KMS-11 (cell line): ENCODE results near the gene SSNA1.

Source experiments
- H2AFZ ChIP-seq: fragments of 200-600 bp; sonication (generic); 2 replicates; pipeline ENCODE4 v1.6.1; 2016; ENCODE audit warnings: antibody characterized with exemption, mixed run types, low read depth
- H3K27ac ChIP-seq: fragments of 200-600 bp; sonication (generic); 2 replicates; pipeline ENCODE4 v1.6.1; 2016; ENCODE audit warnings: mild to moderate bottlenecking, mixed run types
- H3K27me3 ChIP-seq: fragments of 200-600 bp; sonication (generic); 2 replicates; pipeline ENCODE4 v1.6.1; 2017; ENCODE audit warnings: mild to moderate bottlenecking, low read depth, mixed run types, moderate library complexity; ENCODE audit not compliant: insufficient read depth
- H3K36me3 ChIP-seq: fragments of 200-600 bp; sonication (generic); 2 replicates; pipeline ENCODE4 v1.6.1; 2017; ENCODE audit warnings: mild to moderate bottlenecking, mixed run types; ENCODE audit not compliant: insufficient read depth
- H3K4me1 ChIP-seq: fragments of 200-600 bp; sonication (generic); 2 replicates; pipeline ENCODE4 v1.6.1; 2016; ENCODE audit warnings: mild to moderate bottlenecking, low read depth, mixed run types; ENCODE audit not compliant: poor library complexity, severe bottlenecking
- H3K4me2 ChIP-seq: fragments of 200-600 bp; sonication (generic); 2 replicates; pipeline ENCODE4 v1.7.0; 2016; ENCODE audit warnings: mild to moderate bottlenecking, mixed run types
- H3K4me3 ChIP-seq: fragments of 200-600 bp; sonication (generic); IDR thresholded peaks from 2 replicates; pipeline ENCODE4 v1.6.1; 2017; ENCODE audit warnings: low read depth, low read length, mixed read lengths; ENCODE audit not compliant: insufficient read depth
- H3K79me2 ChIP-seq: fragments of 200-600 bp; sonication (generic); 2 replicates; pipeline ENCODE4 v1.6.1; 2016; ENCODE audit warnings: low read depth, mixed run types; ENCODE audit not compliant: insufficient read depth
- H3K9ac ChIP-seq: fragments of 200-600 bp; sonication (generic); 2 replicates; pipeline ENCODE4 v1.6.1; 2016; ENCODE audit warnings: mild to moderate bottlenecking, mixed run types
- H4K20me1 ChIP-seq: fragments of 200-600 bp; sonication (generic); 2 replicates; pipeline ENCODE4 v1.6.1; 2016; ENCODE audit warnings: mild to moderate bottlenecking, mixed run types; ENCODE audit not compliant: insufficient read depth
- TF ChIP-seq, protein P1 (sequence below): fragments of 200-600 bp; sonication (generic); conservative IDR thresholded peaks from 2 replicates; pipeline ENCODE4 v1.6.1; 2017; ENCODE audit warnings: low read depth, mild to moderate bottlenecking, antibody characterized with exemption, low read length, moderate library complexity, mixed read lengths

SSNA1 gene

DNA sequence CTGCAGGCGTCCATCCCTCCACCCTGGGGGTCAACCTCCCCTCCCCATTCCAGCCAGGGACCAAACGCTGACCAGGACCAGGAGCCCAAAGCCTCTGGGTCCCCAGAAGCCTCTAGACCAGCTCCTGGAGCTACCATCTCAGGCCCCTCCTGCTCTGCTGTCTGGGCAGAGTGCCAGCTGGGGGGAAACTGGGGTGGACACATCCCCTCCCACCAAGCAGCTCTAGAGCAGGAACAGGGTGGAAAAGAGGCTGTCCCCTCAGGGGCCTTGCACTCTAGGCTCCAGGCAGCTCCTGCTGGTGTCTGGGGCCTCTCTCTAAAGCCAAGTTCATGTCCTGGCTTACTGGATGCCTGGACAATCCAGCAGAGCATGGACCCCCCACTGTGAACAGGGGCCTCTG, 4.4 kb downstream of the SSNA1 start:
- Histone ChIP-seq H2AFZ (no peak overlapping the region), H3K4me1 (peaks cover 11% of the 10 kb centered on the region), H3K27ac (no peak overlapping the region), H3K79me2 (peaks cover 15% of the 10 kb centered on the region), H3K4me2 (no peak overlapping the region), H3K36me3 (no peaks in the 10 kb centered on the region), H3K9ac (no peak overlapping the region), H4K20me1 (no peaks in the 10 kb centered on the region), H3K27me3 (no peaks in the 10 kb centered on the region), H3K4me3 (no peak overlapping the region)
- TF ChIP-seq, protein P1, sequence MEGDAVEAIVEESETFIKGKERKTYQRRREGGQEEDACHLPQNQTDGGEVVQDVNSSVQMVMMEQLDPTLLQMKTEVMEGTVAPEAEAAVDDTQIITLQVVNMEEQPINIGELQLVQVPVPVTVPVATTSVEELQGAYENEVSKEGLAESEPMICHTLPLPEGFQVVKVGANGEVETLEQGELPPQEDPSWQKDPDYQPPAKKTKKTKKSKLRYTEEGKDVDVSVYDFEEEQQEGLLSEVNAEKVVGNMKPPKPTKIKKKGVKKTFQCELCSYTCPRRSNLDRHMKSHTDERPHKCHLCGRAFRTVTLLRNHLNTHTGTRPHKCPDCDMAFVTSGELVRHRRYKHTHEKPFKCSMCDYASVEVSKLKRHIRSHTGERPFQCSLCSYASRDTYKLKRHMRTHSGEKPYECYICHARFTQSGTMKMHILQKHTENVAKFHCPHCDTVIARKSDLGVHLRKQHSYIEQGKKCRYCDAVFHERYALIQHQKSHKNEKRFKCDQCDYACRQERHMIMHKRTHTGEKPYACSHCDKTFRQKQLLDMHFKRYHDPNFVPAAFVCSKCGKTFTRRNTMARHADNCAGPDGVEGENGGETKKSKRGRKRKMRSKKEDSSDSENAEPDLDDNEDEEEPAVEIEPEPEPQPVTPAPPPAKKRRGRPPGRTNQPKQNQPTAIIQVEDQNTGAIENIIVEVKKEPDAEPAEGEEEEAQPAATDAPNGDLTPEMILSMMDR = no peak

DNA sequence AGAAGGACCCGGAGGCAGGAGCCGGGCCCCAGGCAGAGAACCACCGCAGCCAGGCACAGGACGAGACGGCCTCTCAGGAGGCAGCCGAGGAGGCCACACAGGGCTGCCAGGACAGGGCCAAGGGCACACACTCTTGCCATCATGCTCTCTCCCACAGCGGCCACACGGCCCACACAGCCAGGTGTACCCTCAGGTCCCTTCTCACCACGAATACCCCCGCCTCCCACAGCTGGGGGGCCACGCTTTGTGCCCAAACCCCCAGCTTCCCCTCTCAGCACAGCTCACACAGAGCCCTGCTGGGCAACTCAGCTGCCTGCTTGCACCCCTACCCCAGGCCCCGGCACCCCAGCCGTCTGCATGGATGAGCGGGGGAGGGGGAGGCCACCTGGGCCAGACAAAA, 5.3 kb downstream of the SSNA1 start:
- H3K79me2 ChIP-seq = peaks cover 12% of the 10 kb centered on the region; the same call in 1 of the 2 replicates
- H3K4me3 ChIP-seq = no peak overlapping the region
- H3K36me3 ChIP-seq = no peaks in the 10 kb centered on the region
- TF ChIP-seq, protein P1 = no peak
- H3K27ac ChIP-seq = no peak overlapping the region
- H3K9ac ChIP-seq = no peak overlapping the region
- H3K4me1 ChIP-seq = peaks cover 11% of the 10 kb centered on the region
- no peaks in the 10 kb centered on the region for H4K20me1 ChIP-seq
- no peaks in the 10 kb centered on the region for H3K27me3 ChIP-seq
- no peak overlapping the region for H2AFZ ChIP-seq
- no peak overlapping the region for H3K4me2 ChIP-seq

DNA sequence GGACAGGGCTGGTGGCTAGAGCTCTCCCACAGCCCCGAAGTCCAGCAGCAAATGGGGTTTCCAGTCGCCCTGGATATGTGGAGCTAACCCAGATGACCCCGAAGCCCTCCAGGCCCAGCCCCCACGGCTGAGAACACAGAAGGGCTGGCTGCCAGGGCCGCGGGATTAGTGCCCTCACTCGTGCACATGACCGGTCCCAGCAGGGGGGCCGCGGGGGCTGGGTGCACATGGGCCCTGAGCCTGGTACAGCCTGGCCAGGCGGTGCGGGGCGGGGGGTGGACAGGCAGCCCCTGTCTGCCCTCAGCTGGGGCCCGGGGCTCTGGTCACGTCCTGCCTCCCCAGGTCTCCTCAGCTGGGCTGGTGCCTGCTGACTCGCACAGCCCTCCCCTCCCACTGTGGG, 5.9 kb downstream of the SSNA1 start:
- Histone ChIP-seq H3K27ac (no peak overlapping the region), H3K4me2 (no peak overlapping the region), H3K27me3 (no peaks in the 10 kb centered on the region), H3K4me3 (no peak overlapping the region), H3K36me3 (no peaks in the 10 kb centered on the region), H2AFZ (no peak overlapping the region), H3K79me2 (peaks cover 10% of the 10 kb centered on the region; the same call in 1 of the 2 replicates), H3K4me1 (peaks cover 11% of the 10 kb centered on the region), H4K20me1 (no peaks in the 10 kb centered on the region), H3K9ac (no peak overlapping the region)
- TF ChIP-seq, protein P1 = no peak

DNA sequence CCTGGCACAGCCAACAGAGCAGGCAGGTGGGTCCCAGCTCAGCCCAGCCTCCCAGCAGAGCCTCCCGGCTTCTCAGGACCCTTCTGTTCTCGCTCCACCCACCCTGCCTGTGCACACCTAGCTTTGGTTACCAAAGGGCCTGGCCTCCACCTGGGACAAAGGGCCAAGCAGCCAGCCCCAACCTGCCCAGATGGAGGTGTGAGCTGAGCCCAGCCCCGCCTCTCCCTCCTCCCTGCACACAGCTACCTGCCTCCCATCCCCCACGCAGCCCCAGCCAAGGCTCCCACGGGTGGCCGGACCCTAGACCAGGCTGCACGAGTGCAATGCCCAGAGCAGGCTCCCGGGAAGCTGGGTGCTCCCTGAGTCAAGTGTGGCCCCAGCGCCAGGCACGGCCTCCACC, 6.4 kb downstream of the SSNA1 start:
- no peaks in the 10 kb centered on the region for H3K27me3 ChIP-seq
- TF ChIP-seq, protein P1 = no peak
- no peak overlapping the region for H3K4me3 ChIP-seq
- H3K27ac ChIP-seq = no peak overlapping the region
- H3K36me3 ChIP-seq = no peaks in the 10 kb centered on the region
- H2AFZ ChIP-seq = no peak overlapping the region
- H4K20me1 ChIP-seq = no peaks in the 10 kb centered on the region
- no peak overlapping the region for H3K4me2 ChIP-seq
- peaks cover 6% of the 10 kb centered on the region; the same call in 1 of the 2 replicates for H3K79me2 ChIP-seq
- H3K9ac ChIP-seq = no peak overlapping the region
- peaks cover 13% of the 10 kb centered on the region for H3K4me1 ChIP-seq
